Measurements from ENCODE around the gene CNGA1. TPM values are rescaled to one million over a fixed set of nuclear protein-coding genes. Genes with fewer than 3 reads are reported as not detected.

The CNGA1 gene
- total RNA-seq, 1 experiment from 2014 or later, result 1.0 TPM

GRCh38 chr4:47990145-47990544 lies 26.3 kb downstream of the CNGA1 start:
- no peaks in the 10 kb centered on the region for H4K20me1 ChIP-seq (ENCODE audit: control insufficient read depth, insufficient read depth, insufficient read length)
- H3K4me2 ChIP-seq (ENCODE audit: insufficient read depth, insufficient read length, low read length), result no peak overlapping the region
- no peak overlapping the region for H3T11ph ChIP-seq (ENCODE audit: low read length)
- no peak overlapping the region for H2AK5ac ChIP-seq (ENCODE audit: insufficient read length, low read length)
- no peak overlapping the region for H3K23ac ChIP-seq (ENCODE audit: insufficient read length, low read depth, low read length)
- H3K9me3 ChIP-seq (ENCODE audit: control insufficient read depth, low read depth, low read length), result no peaks in the 10 kb centered on the region
- Mint-ChIP-seq H3K27ac (no peak overlapping the region), H3K9me3 (peaks cover 58% of the 10 kb centered on the region in 2 experiments), H3K27me3 (ENCODE audit: low read depth) (no peaks in the 10 kb centered on the region; the same call in 1 of the 2 replicates), H3K36me3 (ENCODE audit: insufficient read depth in 1 of 3, low read depth in 3 of 3) (peaks cover 18 to 51% (median 45%) of the 10 kb centered on the region in 3 experiments), H3K4me3 (no peak overlapping the region), H3K4me1 (0 out of 4 replicates have a peak, but pooled peaks cover 0 to 3% of the 10 kb centered on the region in 2 experiments)
- H2BK20ac ChIP-seq (ENCODE audit: low read depth, low read length, poor library complexity, severe bottlenecking), result no peak overlapping the region
- H3K4ac ChIP-seq (ENCODE audit: low read depth, low read length), result no peak overlapping the region
- H3K23me2 ChIP-seq (ENCODE audit: insufficient read length, low read depth, low read length, poor library complexity, severe bottlenecking), result no peaks in the 10 kb centered on the region
- H4K8ac ChIP-seq (replicated peaks; ENCODE audit: insufficient read length, low read depth, low read length), result no peak overlapping the region
- no peaks in the 10 kb centered on the region for H3K79me2 ChIP-seq (ENCODE audit: insufficient read depth, low read length)
- TF ChIP-seq CTCF (conservative IDR thresholded peaks at IDR 0.05), result no peak
- H3K27me3 ChIP-seq (ENCODE audit: insufficient read depth, low read length), result no peaks in the 10 kb centered on the region
- no peak overlapping the region for H3K14ac ChIP-seq (ENCODE audit: insufficient read depth, low read length)
- no peak overlapping the region for H2AFZ ChIP-seq (ENCODE audit: low read length)
- no peak overlapping the region for H4K5ac ChIP-seq (ENCODE audit: insufficient read length, low read depth, low read length)
- DNase-seq, result no peak
- H2BK120ac ChIP-seq (ENCODE audit: low read depth, low read length, poor library complexity, severe bottlenecking), result no peak overlapping the region
- H3K27ac ChIP-seq (ENCODE audit: insufficient read length, low read depth, low read length), result no peak overlapping the region
- H3K79me1 ChIP-seq (ENCODE audit: insufficient read depth, low read depth, low read length, poor library complexity, severe bottlenecking), result no peaks in the 10 kb centered on the region
- H4K91ac ChIP-seq (ENCODE audit: insufficient read length, low read depth, low read length), result no peak overlapping the region
- no peak overlapping the region for H3K9ac ChIP-seq (ENCODE audit: extremely low read depth, insufficient read length, low read length)
- H3K4me1 ChIP-seq (ENCODE audit: insufficient read depth, low read length), result no peaks in the 10 kb centered on the region
- H2BK12ac ChIP-seq (ENCODE audit: insufficient read length, low read depth, low read length), result no peak overlapping the region
- no peak overlapping the region for H2BK5ac ChIP-seq (ENCODE audit: insufficient read length, low read length)
- no peak overlapping the region for H3K56ac ChIP-seq (ENCODE audit: insufficient read length, low read depth, low read length)
- WGBS (ENCODE audit: extremely low coverage, insufficient read length, low lambda C conversion rate), result no CpG with 5 or more reads among the region's 5 CpGs
- H3K18ac ChIP-seq (ENCODE audit: insufficient read length, low read depth, low read length), result no peak overlapping the region
- H2BK15ac ChIP-seq (ENCODE audit: low read depth, low read length), result no peak overlapping the region
